H1 (cell line): ENCODE data around the gene ZDHHC11. TPM values are rescaled to one million over a fixed set of nuclear protein-coding genes. Genes with fewer than 3 reads are reported as not detected.

Experiments
- FOSL1 ChIP-seq: IDR thresholded peaks from 2 replicates; pipeline ENCODE4 v1.6.1; 2011; ENCODE audit warnings: mild to moderate bottlenecking, low read depth, low read length, moderate library complexity; ENCODE audit not compliant: insufficient read depth
- HDAC2 ChIP-seq, 2 experiments: fragments of 300-600 bp in 1 of 2; sonication (generic) in 1 of 2; IDR thresholded peaks; 2 replicates each; pipeline ENCODE4 v1.6.1; 2011 to 2012; ENCODE audit warnings: low read depth in 2 of 2, low read length in 2 of 2, mild to moderate bottlenecking in 2 of 2, moderate library complexity in 2 of 2, borderline replicate concordance in 1 of 2, inconsistent platforms in 1 of 2
- NANOG ChIP-seq: IDR thresholded peaks from 2 replicates; pipeline ENCODE4 v1.6.1; 2011; ENCODE audit warnings: low read length, low read depth, mild to moderate bottlenecking, inconsistent platforms; ENCODE audit not compliant: insufficient read depth, poor library complexity, severe bottlenecking
- POLR2A ChIP-seq, 2 experiments: IDR thresholded peaks; 1 replicate in 1 of 2; 2 replicates in 1 of 2; pipeline ENCODE4 v1.6.1; 2011; ENCODE audit warnings: low read depth in 2 of 2, low read length in 2 of 2, mild to moderate bottlenecking in 2 of 2; ENCODE audit errors: control extremely low read depth in 1 of 2
- SIN3A ChIP-seq, 2 experiments: IDR thresholded peaks in 1 of 2; conservative IDR thresholded peaks in 1 of 2; 2 replicates each; pipeline ENCODE4 v1.6.1; 2011 to 2012; ENCODE audit warnings: low read length in 2 of 2, improper control_type of control experiment in 1 of 2, low read depth in 1 of 2, mild to moderate bottlenecking in 1 of 2
- SP2 ChIP-seq: IDR thresholded peaks from 2 replicates; pipeline ENCODE4 v1.6.1; 2012; ENCODE audit warnings: mild to moderate bottlenecking, low read length, inconsistent platforms
- USF2 ChIP-seq: IDR thresholded peaks from 2 replicates; pipeline ENCODE4 v1.6.1; 2011; ENCODE audit warnings: low read length, improper control_type of control experiment
- polyA plus RNA-seq, 7 experiments: library from polyadenylated mRNA; depleted of rRNA in 3 of 7; stranded (reverse) in 5 of 7; unstranded in 2 of 7; fragments of >200 nt in 5 of 7; fragments of 200-250 nt in 2 of 7; gene quantifications; 1 replicate in 5 of 7; 2 replicates in 1 of 7; 4 replicates in 1 of 7; pipeline versions ENCODE4 v1.2.1 to v1.2.3, GENCODE V29; 2011 to 2013; ENCODE audit warnings: missing spikeins in 2 of 7, mixed read lengths in 2 of 7
- total RNA-seq: library from RNA; stranded (reverse); fragmentation: NEBNext Ultra II Directional; extraction: Animal tissue kit (Norgen Biotek cat#: 25700); gene quantifications from 2 replicates; pipeline ENCODE4 v1.2.1, GENCODE V29; 2021

Gene ZDHHC11
- total and polyA plus RNA-seq, 2 of the 8 experiments (the other 6 are each of a cell fraction or from before 2014, with no cell fraction given): 4.7 to 16.6 TPM

DNA sequence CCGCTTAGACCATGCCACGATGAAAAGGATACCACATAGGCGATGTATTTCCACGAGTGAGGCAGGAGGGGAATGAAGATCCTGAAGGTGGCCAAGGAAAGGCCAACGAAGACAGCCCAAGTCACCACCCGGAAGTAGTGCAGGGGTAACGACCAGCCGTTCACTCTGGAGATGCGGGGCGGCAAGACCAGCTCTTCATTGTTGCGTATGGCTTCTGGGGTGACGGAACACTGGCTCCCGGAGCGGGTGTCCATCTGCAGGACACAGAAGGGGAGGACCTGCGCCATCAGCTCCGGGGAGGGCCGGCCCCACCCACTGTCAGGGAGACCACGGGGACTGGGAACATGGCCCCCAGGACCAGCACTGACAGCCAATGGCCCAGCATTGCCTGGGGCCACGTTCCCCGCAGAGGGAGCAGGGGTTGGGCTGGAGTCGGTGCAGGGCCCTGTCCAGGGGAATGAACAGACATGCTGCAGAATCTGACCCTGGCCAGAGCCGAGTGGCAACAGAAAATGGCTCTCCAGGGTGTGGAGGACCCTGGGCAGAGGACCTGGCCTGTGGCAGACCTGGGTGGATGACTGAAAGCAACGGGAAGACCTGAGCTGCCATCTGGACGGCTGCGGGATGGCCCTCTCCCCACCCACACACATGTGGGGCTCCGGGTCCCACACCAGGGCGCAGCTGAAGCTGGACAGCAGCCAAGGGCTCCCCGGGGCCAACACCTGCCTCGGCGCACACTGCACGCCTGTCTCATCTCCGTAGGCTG, 83.9 kb downstream of the ZDHHC11 start (continued):
- no peak for TF ChIP-seq USF2
- TF ChIP-seq POLR2A (IDR thresholded peaks at IDR 0.05; ENCODE audit: control extremely low read depth in 1 of 2, low read depth in 2 of 2, low read length in 2 of 2): no peak
- no peak for TF ChIP-seq SP2
- no peak for TF ChIP-seq HDAC2 (IDR thresholded peaks at IDR 0.05; ENCODE audit: borderline replicate concordance in 1 of 2, low read depth in 2 of 2, low read length in 2 of 2)
- TF ChIP-seq NANOG: no peak
- no peak for TF ChIP-seq FOSL1
- TF ChIP-seq SIN3A (conservative IDR thresholded peaks at IDR 0.05 in 1 of 2, IDR thresholded peaks at IDR 0.05 in 1 of 2; ENCODE audit: low read depth in 1 of 2, low read length in 2 of 2): no peak
